HG03159 (cell line): ENCODE data around the gene DBH.

ENCODE experiments used
- ATAC-seq: cut with Tn5 transposase; IDR thresholded peaks from one replicate; pipeline ENCODE4 v1.9.1; 2021; ENCODE audit warnings: mild to moderate bottlenecking, moderate library complexity; ENCODE audit not compliant: unreplicated experiment

Gene DBH

DNA sequence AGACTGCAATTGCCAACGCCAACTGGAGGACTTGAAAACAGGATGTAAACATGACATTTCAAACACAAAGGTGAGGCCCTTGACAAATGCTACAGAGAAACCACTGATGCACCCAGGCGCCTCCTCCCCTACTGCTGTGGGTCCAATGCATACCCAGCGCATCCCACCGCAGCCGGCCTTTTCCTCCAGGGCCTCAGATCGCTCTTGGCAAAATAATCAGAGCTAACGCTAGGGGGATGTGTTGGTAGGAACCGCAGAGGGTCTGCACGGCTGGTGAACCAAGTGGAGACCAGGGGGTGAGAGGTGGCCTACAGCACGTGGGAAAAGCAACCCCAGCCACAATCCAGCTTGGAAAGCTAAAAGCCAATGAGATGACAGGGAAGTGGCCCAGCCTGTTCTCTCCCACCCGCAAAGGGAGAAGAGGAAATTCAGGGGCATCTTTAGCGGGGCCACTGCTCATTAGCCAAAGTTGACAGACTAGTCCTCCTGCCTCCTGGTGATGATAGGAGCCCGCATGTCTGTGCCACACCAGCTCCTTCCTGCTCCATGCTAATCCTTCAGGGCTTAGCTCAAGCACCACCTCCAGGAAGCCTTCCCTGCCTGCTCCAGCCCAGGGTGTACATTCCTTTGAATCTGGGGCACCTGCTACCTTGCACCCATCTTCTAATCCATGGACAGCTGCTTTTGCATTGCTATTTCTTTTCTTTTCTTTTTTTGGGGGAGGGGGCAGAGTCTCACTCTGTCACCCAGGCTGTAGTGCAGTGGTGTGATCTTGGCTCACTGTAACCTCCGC is 32.8 kb upstream of the DBH start:
- ATAC-seq, result no peak

DNA sequence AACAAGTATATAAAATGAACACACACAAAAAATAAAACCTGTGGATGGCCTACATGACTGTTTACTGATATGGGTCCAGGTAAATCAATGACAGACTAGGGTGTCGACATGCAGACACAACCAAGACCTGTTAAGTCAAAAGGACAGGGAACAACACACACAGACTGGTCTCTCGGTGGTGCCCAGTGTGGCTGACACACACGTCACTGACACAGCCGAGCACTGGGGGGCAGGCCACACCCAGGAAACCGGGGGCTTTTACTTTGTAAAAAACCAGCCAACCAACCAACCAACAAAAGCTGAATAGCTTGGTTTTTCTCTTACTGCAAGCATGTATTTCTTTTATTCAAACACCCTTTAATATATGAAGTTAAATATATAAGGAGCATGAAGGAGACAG is 31.9 kb upstream of the DBH start:
- ATAC-seq, result no peak

DNA sequence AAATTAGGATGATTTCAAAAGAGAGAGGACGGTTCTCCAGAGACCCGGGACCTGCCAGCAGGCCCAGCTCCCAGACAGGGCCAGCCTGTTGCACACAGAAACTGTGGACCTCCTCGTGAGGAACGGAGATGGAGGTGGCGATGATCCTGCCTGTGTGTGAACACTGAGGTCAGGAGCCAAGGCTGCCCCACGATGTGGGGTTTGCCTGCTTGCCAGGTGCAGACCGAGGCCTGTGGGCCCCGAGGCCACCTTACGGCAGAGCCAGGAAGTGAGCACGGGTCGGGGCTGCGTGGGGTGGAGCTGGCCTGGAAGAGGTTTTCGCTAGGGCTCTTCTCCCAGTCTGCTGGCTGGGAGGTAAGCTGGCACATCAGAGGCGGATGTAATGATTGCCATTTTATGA is 31.3 kb upstream of the DBH start:
- no peak for ATAC-seq

DNA sequence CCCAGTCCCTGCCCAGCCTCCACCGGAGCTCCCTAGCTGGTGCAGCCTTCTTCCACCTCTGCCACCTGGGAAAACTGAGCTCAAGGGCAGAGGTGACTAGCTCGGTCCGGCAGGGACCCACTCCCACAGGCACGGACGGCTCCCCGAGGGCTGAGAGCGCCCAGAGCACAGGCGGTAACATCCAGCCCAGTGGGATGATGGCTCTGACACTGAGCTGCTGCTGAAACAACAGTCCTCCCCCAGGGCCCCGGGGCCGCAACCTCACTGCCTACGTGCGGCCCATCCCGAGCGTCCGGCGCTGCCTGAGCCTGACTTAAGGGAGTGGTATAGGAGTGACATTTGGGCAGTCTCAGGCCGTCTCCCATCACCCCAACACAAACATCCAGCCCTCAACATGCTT is 30.7 kb upstream of the DBH start:
- no peak for ATAC-seq

DNA sequence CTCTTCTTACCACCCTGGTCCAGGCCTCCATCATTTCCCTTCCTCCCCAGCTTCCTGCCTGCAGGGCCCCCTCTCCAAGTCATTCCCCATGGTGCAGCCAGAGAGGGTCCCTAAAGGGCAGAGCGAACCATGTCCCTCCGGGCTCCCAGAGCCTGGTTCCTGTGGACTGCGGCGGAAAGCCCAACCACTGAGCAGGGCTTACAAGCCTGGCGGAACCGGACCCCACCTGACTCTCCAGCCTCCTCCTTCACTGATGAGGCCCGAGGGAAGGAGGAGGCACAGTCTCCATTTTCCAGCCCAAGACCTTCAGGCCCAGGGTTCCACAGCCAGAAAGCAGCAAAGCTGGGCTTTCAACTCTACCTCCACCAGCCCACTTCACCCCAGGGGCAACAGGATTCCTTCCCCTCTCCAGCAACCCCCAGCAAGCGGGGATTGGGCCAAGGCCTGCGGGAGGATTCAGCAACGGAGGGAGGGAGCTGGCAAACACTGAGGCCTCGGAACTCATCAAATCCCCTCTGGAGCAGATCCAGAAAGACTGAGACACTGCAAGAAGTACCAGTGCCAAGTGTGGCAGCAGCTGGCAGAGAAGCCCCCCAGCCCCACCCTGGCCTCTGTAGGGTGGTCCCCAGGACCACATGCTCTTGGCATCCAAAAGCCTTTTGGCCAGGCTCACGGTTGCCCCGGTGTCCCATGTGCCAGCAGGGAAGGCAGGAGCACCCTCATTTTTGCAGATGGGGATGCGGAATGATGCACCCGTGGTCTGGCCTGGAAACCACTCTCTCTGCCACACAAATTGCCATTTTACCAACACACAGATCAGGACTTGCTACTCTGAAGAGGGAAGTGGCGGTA is 30.1 kb upstream of the DBH start:
- ATAC-seq, result no peak

DNA sequence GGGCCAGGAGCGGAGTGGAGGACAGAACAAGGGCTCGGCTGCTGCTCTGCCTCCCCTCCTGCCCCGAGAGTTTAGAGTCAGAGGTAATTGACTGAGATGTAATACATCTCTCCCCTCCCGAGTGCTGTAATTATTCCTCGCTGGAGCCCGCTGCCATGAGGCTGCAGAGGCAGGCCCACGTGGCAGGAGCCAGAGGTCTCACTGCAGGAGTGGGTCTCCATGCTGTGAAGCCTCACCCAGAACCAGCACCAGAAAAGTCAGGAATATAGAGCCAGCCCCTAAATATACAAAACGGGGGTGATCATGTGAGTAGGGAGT is 29.5 kb upstream of the DBH start:
- no peak for ATAC-seq

DNA sequence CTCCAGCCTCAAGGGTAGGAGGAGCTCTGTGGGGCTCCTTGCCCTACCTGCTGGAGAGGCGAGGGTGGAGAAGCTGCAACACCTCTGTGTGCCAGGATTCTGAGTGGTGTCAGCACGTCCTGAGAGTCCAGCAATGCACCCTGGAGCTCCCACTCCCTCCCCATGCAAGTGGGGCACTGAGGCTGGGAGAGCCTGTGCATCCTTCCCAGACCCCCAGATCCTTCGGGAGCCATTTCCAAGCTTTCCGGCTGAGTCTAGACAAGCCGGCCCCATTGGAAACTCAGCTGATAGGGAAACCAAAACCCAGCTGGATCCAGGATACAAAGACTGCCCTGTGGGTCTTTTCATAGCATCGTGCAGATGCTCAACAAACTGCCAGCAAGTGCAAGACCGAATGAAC is 28.8 kb upstream of the DBH start:
- ATAC-seq, result no peak

DNA sequence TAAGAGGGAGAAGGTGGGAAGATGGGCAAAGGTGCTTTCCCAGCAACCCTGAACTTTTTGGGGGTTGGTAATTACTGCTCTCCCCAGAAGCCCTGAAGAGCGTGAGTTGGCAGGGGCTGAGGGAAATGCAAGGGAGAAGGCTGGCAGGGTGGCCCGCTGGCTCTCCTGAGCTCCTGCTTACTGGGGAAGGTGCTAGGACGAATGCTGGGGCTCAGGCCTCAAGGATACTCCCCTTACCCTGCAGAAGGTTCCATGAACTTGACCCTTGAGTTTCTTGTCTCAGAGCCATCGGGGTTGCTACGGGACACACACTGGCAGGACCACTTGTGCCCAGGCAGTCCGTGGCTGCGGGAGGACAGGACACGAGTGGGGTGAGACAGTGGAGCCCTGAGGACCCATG is 28.2 kb upstream of the DBH start:
- no peak for ATAC-seq

DNA sequence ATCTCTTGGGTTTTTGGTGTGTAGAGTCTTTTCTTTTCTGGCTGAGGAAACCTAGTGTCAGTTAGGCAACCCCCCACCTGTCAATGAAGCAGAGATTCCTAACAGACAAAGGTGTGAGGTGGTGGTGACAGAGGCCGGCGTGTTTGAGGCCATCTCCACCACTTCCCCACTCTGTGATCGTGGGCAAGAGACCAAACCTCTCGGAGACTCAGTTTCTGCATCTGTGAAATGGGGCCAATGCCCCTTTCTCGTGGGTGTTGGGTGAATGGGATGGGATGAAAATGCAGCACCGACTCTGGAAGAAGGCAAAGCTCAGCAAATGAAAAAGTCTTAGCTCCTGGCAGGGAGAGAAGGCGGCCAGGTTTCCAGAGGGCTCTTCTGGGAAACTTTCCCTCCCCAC is 27.8 kb upstream of the DBH start:
- no peak for ATAC-seq

DNA sequence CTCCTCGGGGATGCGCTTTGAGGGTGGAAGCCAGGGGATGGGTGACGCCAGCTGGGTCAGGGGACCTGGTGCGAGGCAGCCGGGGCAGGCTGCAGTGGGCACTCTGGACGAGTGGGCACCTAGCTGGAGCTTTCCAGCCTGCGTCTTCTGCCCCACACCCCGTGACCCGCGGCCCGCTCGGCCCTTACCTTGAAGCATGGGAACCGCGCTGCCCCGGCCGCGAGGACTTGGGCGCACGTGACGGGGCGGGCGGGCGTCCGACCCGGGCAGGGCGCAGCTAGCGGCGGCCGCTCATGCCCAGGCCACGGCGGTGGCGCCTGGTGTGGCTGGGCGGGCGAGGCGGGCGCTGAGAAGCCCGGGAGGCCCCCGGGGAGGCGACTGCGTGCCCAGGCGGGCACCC is 27.3 kb upstream of the DBH start:
- ATAC-seq, result no peak

DNA sequence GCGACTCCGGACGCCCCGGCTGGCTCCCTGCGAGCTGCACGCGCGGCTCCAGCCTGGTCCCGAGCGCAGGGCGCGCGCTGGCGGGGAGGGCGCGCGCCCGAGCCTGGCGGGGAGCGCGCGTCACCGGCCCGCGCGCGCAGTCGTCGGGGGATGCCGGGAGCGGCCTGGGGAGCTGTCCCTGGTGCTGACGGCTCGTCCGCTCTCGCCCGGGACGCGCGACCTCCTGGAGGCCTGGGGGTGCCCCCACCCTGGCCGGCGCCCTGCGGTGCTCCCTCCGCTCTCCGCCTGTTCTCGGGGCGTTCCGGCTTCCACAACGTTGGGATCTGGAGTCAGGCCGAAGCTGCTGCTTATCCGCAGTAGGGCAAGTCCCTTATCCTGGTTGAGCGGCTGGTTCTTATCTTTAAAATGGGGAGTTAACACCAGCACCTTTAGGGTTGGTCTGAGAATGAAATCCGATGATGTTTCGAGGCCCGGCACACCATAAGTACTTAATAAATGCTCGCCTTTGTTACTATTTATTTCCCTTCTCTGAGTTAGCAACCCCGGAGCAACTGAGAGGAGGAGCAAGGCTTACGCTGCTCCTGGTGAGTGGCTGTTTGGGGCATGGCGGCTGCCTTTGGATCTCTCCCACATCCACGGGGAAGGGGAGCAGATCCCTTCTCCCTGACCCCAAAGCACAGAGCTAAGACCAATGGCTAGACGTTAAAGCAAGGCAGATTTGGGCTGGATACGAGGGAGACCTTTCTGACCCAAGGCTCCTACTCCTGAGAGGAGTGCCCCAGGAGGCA is 26.7 kb upstream of the DBH start, which contains the start of gene FAM163B:
FAM163B (minus strand) TSS at position 79 of the 788 bp plus-strand sequence. CDS start 29,166 bp downstream, outside the sequence.
- no peak for ATAC-seq

DNA sequence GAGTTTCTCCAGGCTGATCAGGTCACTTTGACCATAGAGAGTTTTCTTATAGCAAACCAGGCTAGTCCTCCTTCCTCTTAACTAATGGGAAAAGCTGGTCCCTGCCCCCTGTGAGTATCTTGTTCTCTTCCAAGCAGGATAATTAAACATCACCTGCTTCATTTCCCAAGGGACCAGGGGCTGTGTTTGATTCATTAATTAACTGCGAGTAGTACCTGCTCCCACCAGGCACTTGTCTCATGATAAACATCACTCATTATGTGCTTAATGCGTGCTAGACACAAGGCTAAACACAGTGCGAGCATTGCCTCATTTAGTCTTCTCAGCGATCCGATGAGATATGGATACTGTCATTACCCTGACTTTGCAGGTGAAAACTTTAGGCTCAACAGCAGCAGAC is 25.3 kb upstream of the DBH start:
- ATAC-seq, result no peak

DNA sequence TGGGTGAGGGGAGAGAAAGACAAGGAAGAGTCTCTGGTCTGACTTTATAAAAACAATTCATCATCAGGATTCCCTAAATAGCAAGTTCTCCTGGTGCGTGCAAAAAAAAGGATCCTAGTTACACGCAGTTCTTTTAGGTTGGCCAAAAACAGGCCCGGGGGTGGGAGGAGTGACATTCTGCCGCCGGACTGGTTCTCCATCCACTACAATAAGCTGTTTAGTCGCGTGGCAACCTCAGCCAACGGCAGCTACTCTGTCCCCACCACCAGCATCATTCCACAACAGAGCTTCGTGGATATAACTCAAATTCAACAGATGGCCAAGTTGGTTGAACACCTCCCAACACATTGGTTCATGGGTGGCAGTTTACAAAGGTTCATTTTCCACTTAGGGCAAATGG is 24.1 kb upstream of the DBH start:
- ATAC-seq, result no peak

DNA sequence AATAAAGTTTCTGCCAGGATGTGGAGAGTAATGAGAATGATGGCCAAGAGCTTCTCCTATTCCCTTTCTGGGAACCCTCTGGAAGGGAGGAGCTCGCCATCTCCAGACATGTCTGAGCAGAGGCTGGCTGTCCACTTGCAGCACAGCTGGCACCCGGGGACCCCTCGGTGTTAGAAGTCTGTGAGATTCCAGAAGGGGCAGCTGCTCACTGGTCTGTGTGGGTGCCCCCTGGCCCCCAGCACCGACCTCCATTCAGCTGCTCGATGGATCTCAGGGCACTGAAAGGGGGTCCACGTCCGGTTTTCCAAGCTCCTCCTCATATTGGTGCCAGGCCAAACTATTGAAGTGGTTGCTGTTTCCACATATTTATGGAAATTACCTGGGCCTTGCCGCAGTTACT is 23.3 kb upstream of the DBH start:
- ATAC-seq, result no peak

DNA sequence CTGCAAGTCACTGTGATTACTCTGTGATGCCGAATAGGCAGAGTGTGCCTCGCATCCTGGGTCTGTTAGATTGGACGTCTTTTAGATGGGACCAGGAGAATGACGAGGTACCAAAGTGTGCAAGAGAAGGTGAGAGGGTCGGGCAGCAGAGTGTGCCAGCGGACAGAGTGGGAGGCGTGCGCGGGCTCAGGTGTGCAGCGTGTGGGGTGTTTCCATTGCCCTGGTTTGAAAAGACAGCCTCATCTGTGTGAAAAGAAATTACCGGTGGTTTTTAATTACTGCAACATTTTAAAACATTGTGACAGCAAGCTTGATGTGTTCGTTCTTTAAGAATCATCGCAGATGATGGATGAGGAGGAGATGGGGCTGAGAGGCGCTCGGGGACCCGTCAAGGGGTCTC is 22.7 kb upstream of the DBH start:
- no peak for ATAC-seq

DNA sequence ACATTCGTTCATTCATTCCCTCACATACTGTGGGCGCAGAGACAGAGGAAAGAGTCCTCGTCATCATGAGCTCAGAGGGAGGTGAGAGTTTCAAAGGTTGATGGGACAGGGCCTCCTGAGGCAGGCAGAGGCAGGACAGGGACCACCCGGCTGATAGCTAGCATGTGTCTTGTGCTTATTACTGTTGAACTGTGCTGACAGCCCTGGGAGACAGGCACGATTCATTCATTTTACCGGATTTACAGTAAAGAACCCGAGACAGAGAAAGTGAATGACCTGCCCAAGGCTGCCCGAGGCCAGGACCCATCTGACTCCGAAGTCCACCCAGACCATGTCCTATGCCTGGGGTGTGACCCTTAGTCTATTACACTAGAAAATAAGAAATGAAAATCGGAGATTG is 22.1 kb upstream of the DBH start:
- ATAC-seq, result no peak

DNA sequence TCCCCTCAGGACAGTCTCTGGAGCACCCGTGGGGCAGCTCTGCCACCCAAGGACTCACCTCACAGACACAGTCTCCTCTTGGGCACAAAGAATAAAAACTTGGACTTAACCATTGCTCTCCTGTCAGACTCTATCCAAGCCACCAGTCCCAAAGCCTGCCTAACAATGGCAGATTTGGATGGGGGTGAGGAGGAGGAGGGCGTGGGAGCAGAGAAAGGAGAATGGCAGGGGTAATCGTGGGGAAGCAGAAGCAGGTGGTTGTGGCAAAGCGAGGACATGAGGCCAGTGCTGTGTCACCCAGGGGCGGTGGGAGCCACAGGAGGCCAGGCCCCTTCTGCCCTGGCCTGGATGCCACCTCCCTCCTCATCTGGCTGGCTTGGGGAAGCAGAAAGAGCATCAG is 21.5 kb upstream of the DBH start:
- no peak for ATAC-seq

DNA sequence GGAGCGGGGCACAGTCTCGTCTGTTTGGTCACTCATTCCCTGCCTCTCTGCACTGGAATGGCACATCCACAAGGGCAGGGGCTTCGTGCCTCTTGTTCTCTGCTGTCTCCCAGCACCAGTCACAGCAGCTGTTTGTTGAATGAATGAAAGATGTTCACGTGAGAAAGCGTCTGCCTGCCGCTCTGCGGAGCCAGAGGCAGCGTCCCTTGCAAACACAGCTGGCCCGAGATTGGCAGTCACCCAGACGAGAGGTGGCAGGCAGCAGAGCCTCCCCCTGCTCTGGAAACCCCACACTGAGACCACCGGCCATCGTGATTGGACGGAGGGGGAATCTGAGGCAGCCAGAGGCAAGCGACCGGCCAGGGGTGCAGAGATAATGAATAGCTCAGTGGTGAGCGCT is 21.0 kb upstream of the DBH start:
- no peak for ATAC-seq

DNA sequence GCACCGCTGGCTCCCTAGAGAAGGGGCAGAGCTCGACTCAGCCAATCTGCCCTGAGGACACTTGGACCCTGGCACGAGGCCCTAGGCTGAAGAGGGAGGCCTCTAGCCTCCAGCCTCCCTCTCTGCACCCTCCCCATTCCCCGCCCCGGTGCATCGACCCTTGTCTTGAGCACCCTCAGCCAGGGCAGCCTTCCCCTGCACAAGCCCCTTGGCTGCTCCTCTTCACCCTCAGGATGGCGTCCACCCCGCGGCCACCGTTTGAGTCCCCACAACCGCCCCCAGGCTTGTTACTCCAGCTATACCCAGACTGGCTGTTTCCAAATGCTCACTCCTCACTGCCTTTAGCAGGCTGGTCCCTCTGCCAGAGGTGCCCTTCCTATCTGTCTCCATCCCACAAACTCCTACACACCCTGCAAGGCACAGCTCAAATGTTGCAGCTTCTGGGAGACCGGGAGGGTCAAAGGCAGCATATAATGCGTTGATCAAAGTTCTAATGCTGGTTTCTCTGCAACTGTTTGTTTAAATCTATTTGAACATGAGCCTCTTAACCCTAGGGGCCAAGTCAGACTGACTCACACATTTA is 20.5 kb upstream of the DBH start:
- ATAC-seq, result no peak

DNA sequence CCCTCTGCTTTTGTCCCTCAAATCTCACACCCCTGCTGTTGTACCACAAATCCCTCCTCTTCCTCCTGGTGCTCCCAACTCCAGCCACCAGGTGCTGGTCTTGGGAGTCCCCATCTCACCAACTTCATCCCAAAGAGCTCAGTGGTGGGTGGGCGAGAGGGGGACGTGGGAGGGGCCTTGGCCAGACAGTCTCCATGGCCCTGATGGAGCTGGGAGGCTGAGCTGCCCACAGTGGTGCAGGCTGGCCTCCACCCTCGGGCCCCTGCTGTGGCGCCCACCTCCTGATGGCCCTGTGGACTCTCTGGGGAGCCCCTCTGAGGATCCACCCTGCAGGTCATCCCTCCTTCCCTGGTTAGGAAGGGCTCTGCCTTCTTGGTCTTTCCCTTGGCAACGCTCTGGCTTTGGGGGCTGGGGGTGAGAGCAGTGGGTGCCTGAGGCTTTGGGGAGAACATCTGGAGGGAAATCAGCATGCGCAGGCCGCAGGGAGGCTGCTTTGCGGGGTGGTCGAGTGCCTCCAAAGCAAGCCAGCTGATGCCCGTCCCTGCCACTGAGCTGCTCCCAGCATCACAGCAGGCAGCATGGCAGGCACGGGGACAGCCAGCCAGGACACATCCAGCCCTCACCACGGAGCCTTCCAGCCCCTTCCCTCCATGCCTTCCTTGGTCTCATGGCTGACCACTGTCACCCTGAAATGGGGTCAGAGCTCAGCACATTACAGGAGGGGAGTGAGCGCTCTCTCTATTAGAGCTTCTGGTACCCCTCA is 19.3 kb upstream of the DBH start:
- ATAC-seq, result no peak

DNA sequence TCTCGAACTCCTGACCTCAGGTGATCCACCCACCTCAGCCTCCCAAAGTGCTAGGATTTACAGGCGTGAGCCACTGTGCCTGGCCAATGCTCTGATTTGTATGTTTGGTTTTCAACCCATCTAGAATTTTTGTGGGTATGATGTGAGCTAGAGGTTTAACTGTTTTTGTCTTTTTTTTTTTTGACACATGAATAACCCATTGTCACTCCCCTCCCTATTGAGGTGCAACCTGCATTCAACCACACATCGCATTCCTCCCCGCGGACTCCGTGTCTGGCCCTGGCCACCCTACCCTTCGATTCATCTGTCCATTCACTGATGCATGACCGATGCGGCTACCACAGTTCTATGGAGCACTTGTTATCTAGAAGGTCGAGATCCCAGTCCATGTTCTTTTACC is 17.4 kb upstream of the DBH start:
- no peak for ATAC-seq
